Dermis microvascular lymphatic vessel endothelial cell (primary cell): ENCODE data around the gene MINDY4. TPM values are rescaled to one million over a fixed set of nuclear protein-coding genes. Genes with fewer than 3 reads are reported as not detected.

Experiments used
- DNase-seq, 2 donors: peaks; one replicate each; pipeline versions ENCODE4 v3.0.0 to v3.0.0-alpha.2; 2010; ENCODE audit warnings: low read depth in 2 of 2
- total RNA-seq: library from RNA; depleted of rRNA; stranded (reverse); fragments of >200 nt; gene quantifications from 2 replicates; pipeline ENCODE4 v1.2.1, GENCODE V29; 2014

Gene MINDY4
- total RNA-seq, 1 donor from 2014 or later: 1.3 TPM

GRCh38 chr7:30772984-30773383, 1.8 kb downstream of the MINDY4 start:
- DNase-seq: no peak

DNA sequence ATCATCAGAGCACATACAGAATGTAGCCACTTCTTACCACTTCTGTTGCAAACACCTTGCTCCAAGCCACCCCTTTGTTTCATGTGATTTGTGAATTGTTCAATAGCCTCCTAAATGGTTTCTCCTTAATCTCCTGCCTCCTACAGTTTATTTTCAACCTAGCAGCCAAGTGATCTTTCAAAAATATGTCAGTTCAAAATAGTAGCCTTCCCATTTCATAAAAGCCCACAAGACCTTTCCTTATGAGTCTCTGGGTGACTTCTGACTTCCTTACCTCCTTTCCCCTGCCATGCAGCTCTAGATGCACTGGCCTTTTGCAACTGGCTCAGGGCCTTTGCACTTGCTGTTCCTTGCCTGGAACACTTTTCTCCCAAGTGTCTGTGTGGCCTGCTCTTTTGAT, 4.8 kb downstream of the MINDY4 start:
- DNase-seq: no peak

- DNase-seq: no peak
These were observed 5.8 kb downstream of the MINDY4 start for GRCh38 chr7:30776971-30777370.

- no peak for DNase-seq
These were observed 7.2 kb downstream of the MINDY4 start for GRCh38 chr7:30778255-30779025.

DNA sequence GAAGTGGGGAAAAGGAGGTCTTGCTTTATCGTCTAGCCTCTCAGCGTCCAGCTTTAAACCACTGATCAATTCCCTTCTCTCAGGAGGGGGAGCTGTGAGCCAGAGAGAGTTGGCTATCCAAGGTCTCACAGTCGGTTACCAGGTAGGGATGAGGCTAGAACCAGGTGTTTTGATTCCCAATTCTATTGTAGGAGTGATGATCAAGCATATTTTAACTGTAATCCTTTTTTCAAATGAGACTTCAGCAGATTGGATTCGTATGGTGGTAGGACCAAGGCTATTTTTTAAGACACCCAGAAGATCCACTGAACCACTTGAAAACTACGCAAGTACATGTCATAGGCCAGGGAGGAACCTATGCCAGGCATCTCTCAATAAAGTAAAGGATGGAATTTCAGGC, 8.4 kb downstream of the MINDY4 start:
- no peak for DNase-seq

DNA sequence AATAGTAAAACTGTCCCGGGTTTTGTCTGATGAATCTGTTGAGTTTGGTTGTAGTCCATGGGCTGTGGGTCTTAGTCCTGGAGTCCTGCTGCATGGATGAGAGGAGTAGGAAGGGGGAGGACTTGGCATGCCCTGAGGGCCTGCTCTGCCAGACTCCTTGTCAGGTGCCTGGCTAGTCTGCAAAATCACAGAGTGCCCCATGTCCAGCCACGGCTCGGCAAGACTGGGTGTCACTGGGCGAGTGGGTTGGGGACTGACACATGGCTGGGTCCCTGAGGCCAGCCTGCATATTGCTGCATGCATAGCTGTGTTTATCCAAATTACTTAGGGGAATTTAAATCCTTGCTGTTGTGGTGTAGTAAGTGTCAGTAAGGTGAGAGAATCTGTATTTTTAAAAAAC, 9.7 kb downstream of the MINDY4 start:
- no peak for DNase-seq

GRCh38 chr7:30782690-30783089, 11.5 kb downstream of the MINDY4 start:
- no peak for DNase-seq

DNA sequence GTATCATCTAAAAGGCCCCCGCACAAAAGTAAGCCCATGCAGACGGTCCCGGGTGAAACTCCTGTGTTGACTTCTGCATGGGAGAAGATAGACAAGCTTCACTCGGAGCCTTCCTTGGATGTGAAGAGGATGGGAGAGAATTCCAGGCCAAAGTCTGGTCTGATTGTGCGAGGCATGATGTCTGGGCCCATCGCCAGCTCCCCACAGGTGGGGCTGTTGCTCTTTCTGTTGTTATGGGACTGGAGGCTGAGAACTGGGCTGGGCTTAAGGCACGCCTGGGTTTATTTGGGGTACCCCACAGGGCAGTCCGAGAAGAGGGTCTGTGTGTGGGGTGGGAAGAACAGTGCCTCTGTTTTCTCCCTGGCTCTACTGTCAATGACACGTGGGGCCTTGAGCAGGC, 14.6 kb downstream of the MINDY4 start:
- no peak for DNase-seq

GRCh38 chr7:30787486-30787885, 16.3 kb downstream of the MINDY4 start:
- no peak for DNase-seq

GRCh38 chr7:30788640-30789333, 17.6 kb downstream of the MINDY4 start:
- DNase-seq: no peak

- DNase-seq: peak in 1 of 2 donors; percentile 40
These were observed 18.1 kb downstream of the MINDY4 start for GRCh38 chr7:30789334-30789711.

GRCh38 chr7:30790356-30790755, 19.1 kb downstream of the MINDY4 start:
- DNase-seq: no peak

DNA sequence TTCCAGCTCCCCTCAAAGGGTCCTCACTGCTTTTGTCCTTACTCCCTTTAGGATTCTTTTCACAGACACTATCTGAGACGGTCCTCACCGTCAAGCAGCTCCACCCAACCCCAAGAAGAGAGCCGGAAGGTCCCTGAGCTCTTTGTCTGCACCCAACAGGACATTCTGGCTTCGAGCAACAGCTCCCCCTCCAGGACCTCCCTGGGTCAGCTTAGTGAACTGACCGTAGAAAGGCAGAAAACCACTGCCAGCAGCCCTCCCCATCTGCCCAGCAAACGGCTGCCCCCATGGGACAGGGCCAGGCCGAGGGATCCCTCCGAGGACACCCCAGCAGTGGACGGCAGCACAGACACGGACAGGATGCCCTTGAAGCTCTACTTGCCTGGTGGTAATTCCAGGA, 19.9 kb downstream of the MINDY4 start:
- DNase-seq: no peak

DNA sequence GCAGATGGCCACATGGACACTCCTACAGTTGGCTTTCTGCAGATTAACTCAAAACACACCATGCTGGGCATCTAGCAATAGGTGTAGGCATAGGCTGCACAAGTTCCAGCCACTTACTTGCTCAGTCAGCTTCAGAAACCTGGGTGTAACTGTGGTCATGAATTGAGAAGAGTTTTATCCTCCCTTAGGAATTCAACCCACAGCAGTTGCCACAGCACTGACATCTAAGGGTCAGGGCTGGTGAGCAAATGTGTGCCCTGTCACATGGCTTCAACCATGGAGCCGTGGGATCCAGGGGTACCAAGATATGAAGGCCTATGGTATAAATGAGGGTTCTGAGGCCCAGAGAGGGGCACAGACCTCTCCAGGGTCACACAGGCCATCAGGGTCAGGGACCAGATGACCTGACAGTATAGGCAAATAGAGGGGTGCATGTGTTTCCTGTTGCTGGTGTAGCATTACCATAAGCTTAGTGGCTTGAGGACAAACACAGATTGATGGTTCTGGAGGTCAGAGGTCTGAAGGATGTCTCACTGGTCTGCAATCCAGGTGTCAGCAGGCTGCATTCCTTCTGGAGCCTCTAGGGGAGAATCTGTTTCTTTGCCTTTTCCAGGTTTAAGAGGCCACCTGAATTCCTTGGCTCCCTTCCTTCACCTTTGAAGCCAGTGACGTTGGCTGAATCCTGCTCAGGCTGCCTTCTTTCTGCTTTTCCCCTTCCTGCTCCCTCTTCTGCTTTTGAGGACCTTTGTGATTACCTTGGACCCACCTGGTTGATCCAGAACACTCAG, 24.1 kb downstream of the MINDY4 start:
- DNase-seq: no peak

GRCh38 chr7:30796105-30796869, 25.1 kb downstream of the MINDY4 start:
- peak in 1 of 2 donors; percentile 67 for DNase-seq

- DNase-seq: no peak
These were observed 26.2 kb downstream of the MINDY4 start for GRCh38 chr7:30797176-30798040.

- DNase-seq: peak in 1 of 2 donors; percentile 65
These were observed 28.2 kb downstream of the MINDY4 start for GRCh38 chr7:30799206-30799975.

DNA sequence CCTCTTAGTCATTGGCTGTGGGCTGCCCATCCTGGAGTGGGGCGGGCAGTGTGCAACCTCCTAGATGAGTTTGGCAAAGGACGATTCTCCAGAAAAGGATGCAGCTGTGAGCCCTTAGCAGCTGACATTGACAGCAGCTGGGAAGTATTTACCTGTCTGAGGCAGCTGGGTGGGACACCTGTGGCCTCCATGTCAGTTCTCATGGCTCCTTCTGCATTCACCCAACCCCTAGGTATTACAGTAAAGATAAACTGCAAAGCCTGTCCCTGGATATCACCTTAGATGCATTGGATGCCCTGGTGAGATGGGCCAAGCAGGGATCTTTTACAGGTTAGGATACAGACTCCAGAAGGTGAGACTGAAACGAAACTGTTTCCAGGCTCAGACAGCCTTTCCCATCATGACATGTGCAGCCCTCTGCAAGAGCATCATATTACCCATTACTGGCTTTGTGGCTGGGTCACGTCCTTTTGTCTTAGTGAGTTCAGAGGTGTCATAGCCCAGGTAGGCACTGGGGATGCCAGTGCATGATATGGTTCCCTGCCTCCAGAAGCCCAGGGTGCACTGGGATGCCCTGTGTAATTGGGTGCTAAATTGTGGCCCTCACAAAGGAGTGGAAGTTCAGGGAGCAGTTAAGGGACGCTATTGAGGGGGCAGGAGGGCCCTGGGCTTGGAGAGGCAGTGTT, 28.9 kb downstream of the MINDY4 start:
- no peak for DNase-seq

GRCh38 chr7:30800785-30801252, 29.6 kb downstream of the MINDY4 start:
- peak; percentile 69 to 78 for DNase-seq
